Upper lobe of left lung (tissue), 4 donors: ENCODE measurements around the gene PIM1.

Source experiments
- CTCF ChIP-seq, 6 experiments: fragments of 450-650 bp in 4 of 6; fragments of 200-600 bp in 2 of 6; sonication (generic) in 2 of 6; IDR thresholded peaks; one replicate each; pipeline ENCODE4 v1.5.1; 2016 to 2019; ENCODE audit warnings: antibody characterized with exemption in 6 of 6
- POLR2A ChIP-seq, 4 donors: fragments of 450-650 bp; IDR thresholded peaks; one replicate each; pipeline ENCODE4 v1.5.1; 2016 to 2017; ENCODE audit warnings: antibody characterized with exemption in 4 of 4, mild to moderate bottlenecking in 2 of 4

DNA sequence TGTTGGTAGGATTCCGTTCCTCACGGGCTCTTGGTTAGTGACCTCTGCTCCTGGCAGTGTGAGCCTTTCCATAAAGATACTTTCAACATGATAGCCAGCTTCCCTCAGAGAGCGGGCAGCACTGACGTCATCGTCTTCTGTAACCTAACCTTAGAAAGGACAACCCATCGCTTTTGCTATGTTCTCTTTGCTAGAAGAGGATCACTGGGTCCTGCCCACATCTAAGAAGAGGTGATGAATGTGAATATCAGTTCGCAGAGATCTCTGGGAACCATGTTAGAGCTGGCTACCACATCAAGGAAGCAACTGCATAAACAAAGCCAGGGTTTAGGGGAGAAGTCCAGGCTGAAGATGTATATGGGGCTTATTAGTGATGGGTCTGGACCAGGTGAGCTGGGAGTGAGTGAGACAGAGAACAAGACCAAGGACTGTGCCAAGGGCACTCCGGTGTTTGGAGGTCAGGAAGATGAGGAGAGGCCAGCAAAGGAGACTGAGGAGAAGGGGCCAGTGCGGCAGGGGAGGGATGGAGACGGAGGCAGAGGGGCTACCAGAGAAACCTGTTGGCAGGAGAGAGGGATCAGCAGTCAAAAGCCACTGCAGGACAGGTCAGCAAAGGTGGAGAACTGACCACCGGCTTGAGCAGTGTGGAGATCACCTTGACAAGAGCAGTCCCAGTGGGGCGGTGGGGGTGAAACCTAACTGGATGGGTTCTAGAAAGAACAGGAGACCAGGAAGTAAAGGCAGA is 39.7 kb downstream of the PIM1 start:
- TF ChIP-seq CTCF (IDR thresholded peaks at IDR 0.05) (no peak), POLR2A (IDR thresholded peaks at IDR 0.05) (no peak)
